ENCODE measurements around the gene DOLPP1. TPM values are rescaled to one million over a fixed set of nuclear protein-coding genes. Genes with fewer than 3 reads are reported as not detected.

Gene DOLPP1
- total and polyA plus RNA-seq, 4 donors = 2.1 to 5.1 (median 4.5) TPM

DNA sequence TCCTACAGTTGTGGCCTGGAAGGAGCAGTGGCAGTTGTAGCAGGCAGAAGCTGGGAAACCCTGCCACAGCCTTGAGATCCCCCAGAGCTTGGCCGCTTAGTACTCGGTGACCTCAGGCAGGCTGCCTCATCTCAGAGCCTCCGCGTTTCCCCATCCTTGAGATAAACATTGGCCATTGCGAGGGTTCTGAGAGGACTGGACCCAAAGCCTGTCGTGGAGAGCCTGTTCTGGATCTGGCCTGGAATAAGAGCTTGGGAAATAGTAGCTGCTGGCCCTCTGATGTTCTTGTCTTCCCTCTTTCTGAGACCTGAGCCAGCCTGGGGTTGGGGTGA lies 43.2 kb upstream of the DOLPP1 start:
- H3K36me3 ChIP-seq (ENCODE audit: control insufficient read depth in 1 of 2, insufficient read depth in 2 of 2, low read length in 1 of 2) = no peaks in the 10 kb centered on the region
- no peaks in the 10 kb centered on the region for H3K27me3 ChIP-seq (ENCODE audit: control insufficient read depth in 1 of 2, insufficient read depth in 2 of 2, low read length in 1 of 2)
- 48 to 50% methylated on average over 6 of the region's 6 CpGs for WGBS, 2 donors
- ATAC-seq (ENCODE audit: low FRiP score) (no peak), DNase-seq (no peak)
- H3K9me3 ChIP-seq (ENCODE audit: control insufficient read depth, low read length) = no peaks in the 10 kb centered on the region
- no peak overlapping the region for H3K4me3 ChIP-seq (ENCODE audit: low read length in 2 of 2)
- H3K4me1 ChIP-seq (ENCODE audit: control insufficient read depth in 1 of 2, insufficient read depth in 2 of 2, low read length in 2 of 2) = no peaks in the 10 kb centered on the region
- H3K27ac ChIP-seq (ENCODE audit: low read depth in 1 of 2, low read length in 2 of 2) = no peak overlapping the region
- intact Hi-C loops (cut with DNase I) = loop anchor here (2.0 to 5.0 kb wide), 2 partner anchors 43 to 90 kb away; partner anchors contain the start of genes DOLK (in 1 of the 2), DOLPP1 (in 1 of the 2) and NUP188 (in 1 of the 2)

GRCh38 chr9:129038109-129038852 lies 42.6 kb upstream of the DOLPP1 start:
- H3K4me1 ChIP-seq (ENCODE audit: control insufficient read depth in 1 of 2, insufficient read depth in 2 of 2, low read length in 2 of 2) = no peaks in the 10 kb centered on the region
- no peak for ATAC-seq (ENCODE audit: low FRiP score)
- no peak overlapping the region for H3K27ac ChIP-seq (ENCODE audit: low read depth in 1 of 2, low read length in 2 of 2)
- intact Hi-C loops (cut with DNase I) = loop anchor here in 1 of 2 donors (5.0 kb wide), 1 partner anchor 91 kb away; the partner anchor contains the start of genes DOLK and NUP188
- H3K9me3 ChIP-seq (ENCODE audit: control insufficient read depth, low read length) = no peaks in the 10 kb centered on the region
- no peaks in the 10 kb centered on the region for H3K36me3 ChIP-seq (ENCODE audit: control insufficient read depth in 1 of 2, insufficient read depth in 2 of 2, low read length in 1 of 2)
- WGBS, 2 donors = 65 to 67% methylated on average over 7 to 8 of the region's 8 CpGs
- no peak overlapping the region for H3K4me3 ChIP-seq (ENCODE audit: low read length in 2 of 2)
- no peaks in the 10 kb centered on the region for H3K27me3 ChIP-seq (ENCODE audit: control insufficient read depth in 1 of 2, insufficient read depth in 2 of 2, low read length in 1 of 2)
- DNase-seq = no peak

- H3K36me3 ChIP-seq (ENCODE audit: control insufficient read depth in 1 of 2, insufficient read depth in 2 of 2, low read length in 1 of 2) = no peaks in the 10 kb centered on the region
- H3K4me3 ChIP-seq (ENCODE audit: low read length in 2 of 2) = no peak overlapping the region
- no peak overlapping the region for H3K27ac ChIP-seq (ENCODE audit: low read depth in 1 of 2, low read length in 2 of 2)
- no peaks in the 10 kb centered on the region for H3K9me3 ChIP-seq (ENCODE audit: control insufficient read depth, low read length)
- intact Hi-C loops (cut with DNase I) = no loop called here
- WGBS, 2 donors = 89 to 91% methylated on average over 12 of the region's 12 CpGs
- H3K4me1 ChIP-seq (ENCODE audit: control insufficient read depth in 1 of 2, insufficient read depth in 2 of 2, low read length in 2 of 2) = no peaks in the 10 kb centered on the region
- DNase-seq (no peak), ATAC-seq (ENCODE audit: low FRiP score) (no peak)
- no peaks in the 10 kb centered on the region for H3K27me3 ChIP-seq (ENCODE audit: control insufficient read depth in 1 of 2, insufficient read depth in 2 of 2, low read length in 1 of 2)
These were observed 40.7 kb upstream of the DOLPP1 start for GRCh38 chr9:129040113-129040643.

DNA sequence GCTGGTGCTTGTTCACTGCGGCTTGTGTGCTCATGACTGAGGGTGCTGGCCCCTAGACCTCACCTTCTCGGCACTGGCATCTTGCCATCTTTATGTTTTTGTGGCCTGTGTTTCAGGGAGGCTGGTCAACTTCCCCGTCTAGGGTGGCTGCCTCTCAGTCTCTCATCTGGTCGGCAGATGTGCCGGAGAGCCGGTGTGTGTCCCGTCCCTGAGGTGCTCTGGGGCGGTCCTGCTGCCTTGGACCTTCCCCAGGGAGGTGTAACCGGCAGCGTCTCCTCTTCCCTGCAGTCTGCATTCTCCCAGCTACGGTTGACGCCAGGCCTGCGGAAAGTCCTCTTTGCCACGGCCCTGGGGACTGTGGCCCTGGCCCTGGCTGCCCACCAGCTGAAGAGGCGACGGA lies 38.9 kb upstream of the DOLPP1 start:
- WGBS, 2 donors = 83 to 84% methylated on average over 16 of the region's 16 CpGs
- H3K36me3 ChIP-seq (ENCODE audit: control insufficient read depth in 1 of 2, insufficient read depth in 2 of 2, low read length in 1 of 2) = no peaks in the 10 kb centered on the region
- ATAC-seq (ENCODE audit: low FRiP score) = no peak
- H3K9me3 ChIP-seq (ENCODE audit: control insufficient read depth, low read length) = no peaks in the 10 kb centered on the region
- H3K4me3 ChIP-seq (ENCODE audit: low read length in 2 of 2) = no peak overlapping the region
- intact Hi-C loops (cut with DNase I) = no loop called here
- H3K27me3 ChIP-seq (ENCODE audit: control insufficient read depth in 1 of 2, insufficient read depth in 2 of 2, low read length in 1 of 2) = no peaks in the 10 kb centered on the region
- no peak overlapping the region for H3K27ac ChIP-seq (ENCODE audit: low read depth in 1 of 2, low read length in 2 of 2)
- no peak for DNase-seq
- H3K4me1 ChIP-seq (ENCODE audit: control insufficient read depth in 1 of 2, insufficient read depth in 2 of 2, low read length in 2 of 2) = no peaks in the 10 kb centered on the region

DNA sequence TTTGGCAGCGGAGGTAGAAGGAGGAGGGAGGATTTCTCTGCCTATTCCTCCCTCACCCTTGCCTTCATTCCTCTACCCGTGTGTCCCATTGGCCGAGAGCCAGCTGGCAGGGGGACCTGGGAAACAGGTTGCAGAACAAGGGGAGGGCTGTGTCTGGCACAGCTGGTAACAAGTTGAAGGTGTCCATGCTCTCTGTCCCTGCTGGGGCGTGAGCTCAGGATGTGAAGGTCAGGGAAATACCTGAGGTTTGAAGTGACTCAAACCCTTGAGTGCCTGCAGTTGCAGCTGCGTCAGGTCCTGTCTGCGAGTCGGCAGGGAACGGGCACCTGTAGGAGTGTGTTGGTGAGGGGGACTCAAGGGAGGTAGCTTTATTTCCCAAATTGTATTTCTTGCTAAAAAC lies 28.3 kb upstream of the DOLPP1 start:
- H3K4me1 ChIP-seq (ENCODE audit: control insufficient read depth in 1 of 2, insufficient read depth in 2 of 2, low read length in 2 of 2) = no peaks in the 10 kb centered on the region
- H3K9me3 ChIP-seq (ENCODE audit: control insufficient read depth, low read length) = no peaks in the 10 kb centered on the region
- intact Hi-C loops (cut with DNase I) = no loop called here
- DNase-seq = no peak
- H3K27me3 ChIP-seq (ENCODE audit: control insufficient read depth in 1 of 2, insufficient read depth in 2 of 2, low read length in 1 of 2) = no peaks in the 10 kb centered on the region
- H3K36me3 ChIP-seq (ENCODE audit: control insufficient read depth in 1 of 2, insufficient read depth in 2 of 2, low read length in 1 of 2) = peaks cover 0 to 6% of the 10 kb centered on the region in 2 donors
- no peak overlapping the region for H3K27ac ChIP-seq (ENCODE audit: low read depth in 1 of 2, low read length in 2 of 2)
- ATAC-seq (ENCODE audit: low FRiP score) = no peak
- no peak overlapping the region for H3K4me3 ChIP-seq (ENCODE audit: low read length in 2 of 2)
- 78% methylated on average over 8 of the region's 8 CpGs for WGBS, 2 donors

DNA sequence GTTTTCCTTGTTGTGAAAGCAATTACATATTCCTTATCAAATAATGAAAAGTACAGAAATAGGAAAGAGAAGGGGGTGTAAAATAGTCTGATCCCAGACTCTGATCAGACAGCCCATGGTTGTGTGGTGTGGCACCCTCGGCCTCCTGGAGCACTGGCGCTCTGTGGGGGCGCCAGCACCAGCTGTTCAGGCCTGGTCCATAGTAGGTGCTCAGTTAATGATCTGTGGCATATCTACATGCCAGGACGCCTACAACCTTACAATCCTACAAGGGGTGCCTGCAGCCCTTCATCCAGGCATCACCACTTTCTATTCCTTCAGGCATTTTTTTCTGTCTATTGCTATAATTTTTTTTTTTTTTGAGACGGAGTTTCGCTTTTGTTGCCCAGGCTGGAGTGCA lies 27.9 kb upstream of the DOLPP1 start:
- no peaks in the 10 kb centered on the region for H3K27me3 ChIP-seq (ENCODE audit: control insufficient read depth in 1 of 2, insufficient read depth in 2 of 2, low read length in 1 of 2)
- H3K27ac ChIP-seq (ENCODE audit: low read depth in 1 of 2, low read length in 2 of 2) = no peak overlapping the region
- WGBS, 2 donors = 86 to 91% methylated on average over 6 of the region's 6 CpGs
- H3K4me1 ChIP-seq (ENCODE audit: control insufficient read depth in 1 of 2, insufficient read depth in 2 of 2, low read length in 2 of 2) = no peaks in the 10 kb centered on the region
- peaks cover 0 to 6% of the 10 kb centered on the region in 2 donors for H3K36me3 ChIP-seq (ENCODE audit: control insufficient read depth in 1 of 2, insufficient read depth in 2 of 2, low read length in 1 of 2)
- no peak overlapping the region for H3K4me3 ChIP-seq (ENCODE audit: low read length in 2 of 2)
- no peaks in the 10 kb centered on the region for H3K9me3 ChIP-seq (ENCODE audit: control insufficient read depth, low read length)
- no peak for ATAC-seq (ENCODE audit: low FRiP score)
- no peak for DNase-seq
- intact Hi-C loops (cut with DNase I) = no loop called here

DNA sequence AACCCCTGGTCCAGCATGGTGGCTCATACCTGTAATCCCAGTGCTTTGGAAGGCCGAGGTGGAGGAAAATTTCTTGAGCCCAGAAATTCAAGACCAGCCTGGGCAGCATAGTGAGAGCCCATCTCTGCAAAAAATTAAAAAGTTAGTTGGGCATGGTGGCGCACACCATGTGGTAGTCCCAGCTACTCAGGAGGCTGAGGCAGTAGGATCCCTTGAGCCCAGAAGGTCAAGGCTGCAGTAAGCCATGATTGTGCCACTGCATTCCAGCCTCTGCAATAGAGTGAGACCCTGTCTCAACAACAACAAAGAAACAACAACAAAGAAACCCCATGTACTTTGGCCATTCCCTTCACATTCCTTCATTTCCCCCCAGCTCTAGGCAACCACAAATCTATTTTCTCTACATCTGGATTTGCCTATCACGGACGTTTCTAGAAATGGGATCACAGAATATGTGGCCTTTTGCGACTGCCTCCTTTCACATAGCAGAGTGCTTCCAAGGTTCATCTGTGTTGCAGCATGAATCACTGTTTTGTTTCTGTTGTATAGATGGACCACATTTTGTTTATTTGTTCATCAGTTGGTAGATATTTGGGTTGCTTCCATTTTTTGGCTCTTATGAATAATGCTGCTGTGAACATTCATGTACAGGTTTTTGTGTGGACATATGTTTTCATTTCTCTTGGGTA lies 26.6 kb upstream of the DOLPP1 start:
- H3K4me1 ChIP-seq (ENCODE audit: control insufficient read depth in 1 of 2, insufficient read depth in 2 of 2, low read length in 2 of 2) = no peaks in the 10 kb centered on the region
- no peaks in the 10 kb centered on the region for H3K9me3 ChIP-seq (ENCODE audit: control insufficient read depth, low read length)
- no peak for ATAC-seq (ENCODE audit: low FRiP score)
- WGBS, 2 donors = 69 to 83% methylated on average over 5 of the region's 5 CpGs
- H3K4me3 ChIP-seq (ENCODE audit: low read length in 2 of 2) = no peak overlapping the region
- peaks cover 0 to 3% of the 10 kb centered on the region in 2 donors for H3K36me3 ChIP-seq (ENCODE audit: control insufficient read depth in 1 of 2, insufficient read depth in 2 of 2, low read length in 1 of 2)
- no peak overlapping the region for H3K27ac ChIP-seq (ENCODE audit: low read depth in 1 of 2, low read length in 2 of 2)
- DNase-seq = no peak
- intact Hi-C loops (cut with DNase I) = no loop called here
- no peaks in the 10 kb centered on the region for H3K27me3 ChIP-seq (ENCODE audit: control insufficient read depth in 1 of 2, insufficient read depth in 2 of 2, low read length in 1 of 2)

DNA sequence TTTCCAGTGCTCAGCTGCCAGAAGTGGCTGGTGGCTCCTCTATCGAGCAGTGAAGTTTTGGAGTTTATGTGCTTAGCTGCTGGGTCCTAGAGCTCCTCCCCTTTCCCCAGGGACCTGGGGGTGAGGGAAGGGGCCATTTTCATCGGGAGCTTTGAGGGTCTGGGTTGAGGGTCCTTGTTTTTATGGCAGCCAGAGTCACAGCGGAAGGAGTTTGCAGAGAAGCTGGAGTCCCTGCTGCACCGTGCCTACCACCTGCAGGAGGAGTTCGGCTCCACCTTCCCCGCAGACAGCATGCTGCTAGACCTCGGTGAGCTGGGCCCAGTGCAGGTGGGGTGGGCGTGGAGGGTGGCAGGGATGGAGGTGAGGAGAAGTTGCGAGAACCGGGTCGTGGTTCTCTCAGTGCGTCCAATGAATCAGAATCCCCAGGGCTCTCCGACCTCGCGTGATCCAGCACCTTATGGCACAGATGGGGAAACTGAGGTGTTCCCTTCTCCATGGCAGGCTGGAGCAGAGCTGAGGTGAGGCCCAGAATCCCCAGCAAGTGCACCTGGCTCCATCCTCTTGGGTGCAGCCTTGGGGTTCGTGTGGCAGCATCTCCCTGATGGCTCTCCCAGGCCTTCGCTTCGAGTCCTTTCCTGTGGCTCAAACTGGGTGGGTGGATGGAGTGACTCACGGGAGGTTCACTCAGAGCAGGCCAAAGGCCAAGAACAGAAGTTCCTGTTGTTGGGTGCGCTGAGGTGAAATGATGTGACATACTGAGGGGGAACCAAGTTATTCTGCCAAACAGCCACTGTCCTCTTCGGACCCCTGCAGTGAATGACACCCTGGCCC lies 21.7 kb upstream of the DOLPP1 start:
- Histone ChIP-seq H3K4me1 (ENCODE audit: control insufficient read depth in 1 of 2, insufficient read depth in 2 of 2, low read length in 2 of 2) (no peaks in the 10 kb centered on the region), H3K27ac (ENCODE audit: low read depth in 1 of 2, low read length in 2 of 2) (no peak overlapping the region), H3K27me3 (ENCODE audit: control insufficient read depth in 1 of 2, insufficient read depth in 2 of 2, low read length in 1 of 2) (no peaks in the 10 kb centered on the region), H3K36me3 (ENCODE audit: control insufficient read depth in 1 of 2, insufficient read depth in 2 of 2, low read length in 1 of 2) (peaks cover 0 to 5% of the 10 kb centered on the region in 2 donors), H3K4me3 (ENCODE audit: low read length in 2 of 2) (no peak overlapping the region), H3K9me3 (ENCODE audit: control insufficient read depth, low read length) (no peaks in the 10 kb centered on the region)
- no peak for DNase-seq
- no peak for ATAC-seq (ENCODE audit: low FRiP score)
- intact Hi-C loops (cut with DNase I) = no loop called here
- 81 to 85% methylated on average over 21 of the region's 21 CpGs for WGBS, 2 donors
